ENCODE data around the gene GFRA4.

The GFRA4 gene

GRCh38 chr20:3687655-3688054 is 24.5 kb upstream of the GFRA4 start:
- no peak for TF ChIP-seq GATA2 (IDR thresholded peaks at IDR 0.05; ENCODE audit: low read depth, low read length)
- TF ChIP-seq GATA3 (IDR thresholded peaks at IDR 0.05; ENCODE audit: low read depth, low read length): no peak

DNA sequence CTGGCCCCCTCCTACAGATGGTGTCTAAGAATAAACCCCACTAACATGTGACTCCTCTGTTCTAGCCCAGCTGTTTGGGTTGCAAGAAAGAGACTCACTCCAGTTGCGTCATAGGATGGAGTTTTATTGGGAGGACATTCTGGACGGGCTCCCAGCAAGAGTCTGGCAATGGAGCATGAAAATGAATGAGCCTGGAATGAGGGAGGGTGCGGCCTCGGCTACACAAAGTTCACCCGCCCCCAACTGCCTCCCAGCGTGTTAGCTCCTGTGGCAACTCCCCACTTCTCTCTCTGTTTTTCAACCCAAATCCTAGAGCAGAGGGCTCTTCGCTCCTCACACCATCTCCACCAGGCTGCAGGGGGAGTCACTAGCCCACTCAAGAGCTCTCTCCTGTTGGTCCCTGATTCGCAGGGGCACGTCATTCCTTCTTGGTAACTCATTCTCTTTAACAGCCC is 23.7 kb upstream of the GFRA4 start:
- no peak for TF ChIP-seq GATA3 (IDR thresholded peaks at IDR 0.05; ENCODE audit: low read depth, low read length)
- no peak for TF ChIP-seq GATA2 (IDR thresholded peaks at IDR 0.05; ENCODE audit: low read depth, low read length)

GRCh38 chr20:3686421-3686820 is 23.2 kb upstream of the GFRA4 start:
- TF ChIP-seq GATA3 (IDR thresholded peaks at IDR 0.05; ENCODE audit: low read depth, low read length): no peak
- TF ChIP-seq GATA2 (IDR thresholded peaks at IDR 0.05; ENCODE audit: low read depth, low read length): no peak

DNA sequence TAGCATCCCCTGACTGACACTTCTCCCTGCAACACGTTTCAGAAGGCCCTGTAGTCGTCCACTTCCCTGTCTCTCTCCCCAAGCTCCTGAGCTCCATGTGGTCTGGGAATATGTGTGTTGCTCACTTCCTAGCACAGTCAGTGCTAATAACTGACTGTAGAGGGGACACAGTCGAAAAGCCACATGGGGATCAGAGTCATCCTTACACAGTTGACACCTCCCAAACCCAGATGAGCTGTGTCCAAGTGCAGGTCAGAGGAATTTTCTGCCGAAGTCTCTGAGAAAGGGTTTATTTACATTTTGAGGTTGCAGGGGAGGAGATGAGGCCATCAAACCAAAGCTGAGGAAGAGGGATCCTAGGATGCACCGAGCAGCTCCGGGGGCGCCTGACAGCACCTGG is 22.1 kb upstream of the GFRA4 start:
- no peak for TF ChIP-seq GATA3 (IDR thresholded peaks at IDR 0.05; ENCODE audit: low read depth, low read length)
- no peak for TF ChIP-seq GATA2 (IDR thresholded peaks at IDR 0.05; ENCODE audit: low read depth, low read length)

DNA sequence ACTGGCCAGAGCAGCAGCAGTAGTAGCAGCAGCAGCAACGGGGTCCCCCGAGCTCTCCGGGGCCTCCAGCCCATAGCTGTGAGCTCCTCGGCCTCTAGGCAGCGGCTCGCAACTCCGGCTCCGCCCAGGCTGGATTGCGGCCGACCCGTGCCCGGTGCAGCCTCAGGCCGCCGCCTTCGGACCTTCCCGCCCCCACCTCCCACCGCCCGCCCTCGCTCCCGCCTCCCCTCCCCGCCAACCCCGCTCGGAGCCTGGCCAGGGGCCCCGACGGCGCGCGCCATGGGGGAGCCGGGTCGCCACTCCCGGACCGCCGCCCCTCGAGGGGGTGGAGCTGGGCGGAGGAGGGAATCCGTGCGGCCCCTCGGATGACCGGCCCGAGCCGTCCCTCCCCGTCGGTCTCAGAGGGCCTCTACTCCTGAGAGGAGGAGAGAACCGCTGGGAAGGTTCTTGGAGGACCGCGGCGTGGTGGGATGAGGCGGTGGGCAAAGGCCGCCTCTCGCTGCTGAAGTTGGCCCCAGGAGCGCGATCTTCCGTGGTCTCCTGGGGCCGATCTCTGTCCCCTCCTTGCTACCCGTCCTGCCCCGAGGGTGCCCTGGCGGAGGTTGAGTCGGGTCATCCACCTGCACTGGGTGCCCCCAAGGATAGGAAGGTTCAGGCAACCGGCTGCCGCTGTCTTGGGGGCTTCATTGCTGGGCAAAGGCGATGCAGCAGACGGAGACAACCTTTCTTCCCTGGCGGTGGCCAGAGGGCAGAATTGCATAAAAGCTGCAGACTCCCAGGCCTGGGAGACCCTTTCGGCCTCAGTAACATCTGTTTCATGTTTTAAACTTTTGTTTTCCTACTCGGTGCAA is 19.0 kb upstream of the GFRA4 start, which contains the start of gene ADAM33:
TSS of gene ADAM33 (minus strand) at position 80 of the 851 bp plus-strand sequence. CDS start at position 74, 6 bp downstream.
- TF ChIP-seq GATA3 (IDR thresholded peaks at IDR 0.05; ENCODE audit: low read depth, low read length) (no peak), GATA2 (IDR thresholded peaks at IDR 0.05; ENCODE audit: low read depth, low read length) (no peak)

GRCh38 chr20:3681352-3681930 is 18.2 kb upstream of the GFRA4 start:
- TF ChIP-seq GATA2 (IDR thresholded peaks at IDR 0.05; ENCODE audit: low read depth, low read length) (no peak), GATA3 (IDR thresholded peaks at IDR 0.05; ENCODE audit: low read depth, low read length) (no peak)

- TF ChIP-seq GATA2 (IDR thresholded peaks at IDR 0.05; ENCODE audit: low read depth, low read length): no peak
- TF ChIP-seq GATA3 (IDR thresholded peaks at IDR 0.05; ENCODE audit: low read depth, low read length): no peak
These were observed 17.6 kb upstream of the GFRA4 start for GRCh38 chr20:3680701-3681351.

DNA sequence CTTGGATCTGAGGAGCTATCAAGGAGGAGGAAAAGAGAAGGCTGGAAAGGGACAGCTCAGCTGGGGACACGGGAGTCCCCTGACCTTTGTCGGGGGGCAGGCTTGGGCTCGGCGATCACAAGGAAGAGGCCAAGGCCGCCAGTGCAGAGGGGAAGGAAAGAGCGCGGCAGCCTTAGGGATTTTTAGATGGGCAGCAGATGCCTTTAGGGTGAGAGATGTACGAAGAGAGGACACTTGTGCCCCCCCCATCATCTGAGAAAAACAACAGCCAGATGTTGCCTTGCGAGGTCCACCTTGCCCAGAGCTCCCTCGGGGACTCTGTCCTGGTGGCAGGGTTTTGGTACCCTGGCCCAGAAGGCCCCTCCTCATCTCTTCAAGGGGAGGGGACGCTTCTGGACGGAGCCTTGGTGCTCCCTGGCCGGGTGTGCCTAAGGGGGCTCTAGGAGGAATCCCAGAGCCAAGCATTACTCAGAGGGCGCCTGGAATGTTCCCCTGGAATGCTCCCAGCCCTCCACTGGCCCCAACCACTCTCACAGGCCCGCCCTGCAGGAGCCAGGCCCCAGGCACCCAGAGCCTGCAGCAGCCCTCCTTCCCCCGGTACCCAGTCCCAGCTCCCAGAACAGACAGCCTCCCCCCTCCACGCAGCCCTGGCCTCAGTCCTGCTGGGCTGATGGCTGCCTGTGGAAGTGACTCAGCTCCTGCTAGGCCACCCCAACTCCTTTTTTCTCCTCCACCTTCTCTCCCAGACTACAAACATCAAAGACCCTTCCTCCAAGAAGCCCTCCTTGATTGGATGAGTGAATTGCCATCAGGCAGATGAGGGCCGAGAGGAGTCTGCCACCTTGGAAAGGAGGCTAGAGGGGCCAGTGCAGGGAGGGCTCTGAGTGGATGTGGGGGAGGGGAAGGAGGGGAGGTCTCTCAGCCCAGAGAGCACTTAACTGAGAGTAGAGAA is 16.8 kb upstream of the GFRA4 start:
- TF ChIP-seq GATA3 (IDR thresholded peaks at IDR 0.05; ENCODE audit: low read depth, low read length): no peak

DNA sequence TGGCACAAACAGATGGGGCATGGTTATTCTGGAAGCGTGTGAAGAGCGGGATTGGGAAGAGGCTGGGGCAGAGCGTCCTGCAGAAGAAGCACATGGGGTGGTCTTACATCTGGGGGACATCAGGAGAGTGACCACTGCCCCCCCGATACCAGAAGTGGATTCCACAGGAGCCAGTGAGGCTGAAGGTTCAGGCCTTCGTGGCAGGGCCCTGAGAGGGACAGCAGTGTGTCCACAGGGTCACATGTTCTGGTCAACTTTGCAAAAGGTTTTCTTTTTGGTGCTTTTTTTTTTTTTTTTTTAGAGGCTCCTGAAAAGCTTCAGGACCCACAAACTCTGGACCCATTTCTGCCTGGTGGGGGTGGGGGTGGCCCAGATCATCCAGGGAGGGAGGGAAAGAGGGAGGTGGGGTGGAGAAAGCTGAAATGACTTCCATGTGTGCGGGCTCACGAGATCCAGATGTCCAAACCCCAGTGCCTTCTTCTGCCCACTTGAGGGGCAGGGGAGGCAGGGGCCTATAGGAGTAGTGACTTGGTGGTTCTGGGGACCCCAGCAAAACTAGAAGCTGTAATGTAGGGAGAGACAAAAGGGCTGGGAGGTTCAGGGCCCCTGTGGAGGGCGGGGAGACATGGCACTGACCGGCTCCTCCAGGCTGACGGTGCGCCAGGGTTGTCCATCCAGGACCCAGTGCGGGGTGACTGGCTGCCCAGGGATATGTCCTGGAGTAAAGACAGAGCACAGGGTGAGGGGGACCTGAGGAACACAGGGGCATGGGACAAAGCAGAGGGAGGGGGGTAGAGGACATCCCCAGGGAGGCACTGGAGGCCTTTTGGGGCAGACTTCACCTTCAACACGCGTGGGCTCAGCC is 15.9 kb upstream of the GFRA4 start:
- TF ChIP-seq GATA3 (IDR thresholded peaks at IDR 0.05; ENCODE audit: low read depth, low read length): no peak
- TF ChIP-seq GATA2 (IDR thresholded peaks at IDR 0.05; ENCODE audit: low read depth, low read length): no peak

DNA sequence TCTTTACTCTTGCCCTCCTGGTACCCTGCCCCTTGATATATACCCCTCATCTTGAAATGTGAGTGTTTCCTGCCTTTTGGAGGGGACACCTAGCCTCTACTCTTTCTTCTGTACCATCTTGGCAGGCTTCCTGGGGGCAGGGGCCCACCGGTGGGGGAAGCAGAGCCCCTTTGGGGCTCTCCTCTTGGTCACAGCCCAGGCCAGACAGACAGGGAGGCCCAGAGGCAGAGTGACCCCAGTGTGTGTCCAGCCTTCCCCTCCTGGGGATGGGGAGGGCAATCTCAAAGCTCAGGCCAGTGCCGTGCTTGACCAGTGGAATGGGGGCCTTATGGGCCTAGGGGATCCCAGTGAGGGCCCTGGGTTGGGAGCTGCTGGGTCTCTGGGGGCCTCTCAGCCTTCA is 15.0 kb upstream of the GFRA4 start:
- no peak for TF ChIP-seq GATA3 (IDR thresholded peaks at IDR 0.05; ENCODE audit: low read depth, low read length)
- no peak for TF ChIP-seq GATA2 (IDR thresholded peaks at IDR 0.05; ENCODE audit: low read depth, low read length)

DNA sequence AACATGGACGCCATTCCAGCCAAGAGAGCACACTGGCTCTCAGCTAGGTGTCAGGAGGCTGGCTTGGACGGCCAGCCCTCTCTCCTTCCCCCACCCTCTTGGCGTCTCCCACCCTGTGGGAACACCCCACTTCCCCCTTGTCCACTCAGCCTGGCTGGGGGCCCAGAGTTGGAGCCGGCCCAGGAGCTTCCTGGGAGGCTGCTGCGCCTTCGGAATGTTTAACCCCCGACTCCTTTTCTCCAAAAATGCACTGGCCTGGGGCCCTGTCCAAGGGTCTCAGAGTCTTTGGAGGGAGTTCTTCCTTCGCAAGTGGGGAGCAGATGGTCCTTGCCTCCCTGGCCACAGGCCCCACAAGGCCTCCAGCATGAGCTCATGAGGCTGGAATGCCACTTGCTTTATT is 14.5 kb upstream of the GFRA4 start:
- no peak for TF ChIP-seq GATA2 (IDR thresholded peaks at IDR 0.05; ENCODE audit: low read depth, low read length)
- TF ChIP-seq GATA3 (IDR thresholded peaks at IDR 0.05; ENCODE audit: low read depth, low read length): no peak

DNA sequence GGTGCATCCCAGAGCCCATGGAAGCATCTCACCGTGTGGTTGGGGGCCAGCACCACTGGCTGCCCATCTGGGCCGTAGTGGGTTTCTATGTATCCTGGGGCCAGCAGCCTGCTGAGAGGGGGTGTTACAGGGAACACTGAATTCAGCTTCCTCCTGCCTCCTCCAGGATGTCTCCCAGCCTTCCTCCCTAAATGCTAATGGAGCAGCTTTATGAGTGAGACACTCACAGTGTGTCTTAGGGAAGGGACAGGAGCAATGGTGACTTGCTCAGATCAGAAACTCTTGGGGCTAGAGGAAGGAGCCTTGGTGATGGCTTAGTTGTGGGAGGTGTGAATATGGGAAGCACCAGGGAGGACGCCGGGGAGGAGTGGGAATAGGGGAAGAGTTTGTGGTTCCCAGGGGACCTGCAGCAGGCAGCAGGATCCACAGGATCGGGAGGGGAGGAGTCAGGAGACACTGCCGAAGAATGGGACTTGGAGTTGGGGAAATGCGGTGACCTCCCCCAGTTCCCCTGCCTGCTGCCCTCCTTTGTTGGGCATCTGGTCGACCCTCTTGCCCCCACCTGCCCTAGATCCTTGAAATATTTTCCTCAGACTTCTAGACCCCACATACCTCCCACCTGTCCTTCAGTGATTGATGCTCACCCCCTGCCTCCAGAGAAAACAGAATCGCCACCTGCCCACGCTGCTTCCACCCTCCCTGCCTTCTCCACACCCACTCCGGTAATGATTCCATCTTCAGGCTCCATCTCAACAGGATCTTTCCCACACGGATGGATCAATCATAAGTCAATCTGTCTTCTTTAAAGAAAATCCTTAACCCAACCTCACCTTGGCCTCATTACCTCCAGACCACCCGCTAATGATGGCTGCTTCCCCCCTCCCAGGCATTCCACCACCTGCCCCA is 12.0 kb upstream of the GFRA4 start:
- no peak for TF ChIP-seq GATA2 (IDR thresholded peaks at IDR 0.05; ENCODE audit: low read depth, low read length)
- TF ChIP-seq GATA3 (IDR thresholded peaks at IDR 0.05; ENCODE audit: low read depth, low read length): no peak

All from SH-SY5Y (cell line).